GM18951 (cell line): ENCODE data around the gene CD300A.

Experiments
- POLR2A ChIP-seq: IDR thresholded peaks from 4 replicates; pipeline ENCODE4 v1.6.1; 2011; ENCODE audit warnings: mild to moderate bottlenecking; ENCODE audit not compliant: insufficient read length, insufficient read depth; ENCODE audit errors: extremely low read depth
- in situ Hi-C: fragments of 300-500 bp; cut with MboI; formaldehyde crosslinking; loops from one replicate; pipeline ENCODE4 v1.12.0; 2022; ENCODE audit warnings: low sequenced_read_pairs, mixed read lengths, inconsistent platforms; ENCODE audit not compliant: unreplicated experiment

CD300A gene

DNA sequence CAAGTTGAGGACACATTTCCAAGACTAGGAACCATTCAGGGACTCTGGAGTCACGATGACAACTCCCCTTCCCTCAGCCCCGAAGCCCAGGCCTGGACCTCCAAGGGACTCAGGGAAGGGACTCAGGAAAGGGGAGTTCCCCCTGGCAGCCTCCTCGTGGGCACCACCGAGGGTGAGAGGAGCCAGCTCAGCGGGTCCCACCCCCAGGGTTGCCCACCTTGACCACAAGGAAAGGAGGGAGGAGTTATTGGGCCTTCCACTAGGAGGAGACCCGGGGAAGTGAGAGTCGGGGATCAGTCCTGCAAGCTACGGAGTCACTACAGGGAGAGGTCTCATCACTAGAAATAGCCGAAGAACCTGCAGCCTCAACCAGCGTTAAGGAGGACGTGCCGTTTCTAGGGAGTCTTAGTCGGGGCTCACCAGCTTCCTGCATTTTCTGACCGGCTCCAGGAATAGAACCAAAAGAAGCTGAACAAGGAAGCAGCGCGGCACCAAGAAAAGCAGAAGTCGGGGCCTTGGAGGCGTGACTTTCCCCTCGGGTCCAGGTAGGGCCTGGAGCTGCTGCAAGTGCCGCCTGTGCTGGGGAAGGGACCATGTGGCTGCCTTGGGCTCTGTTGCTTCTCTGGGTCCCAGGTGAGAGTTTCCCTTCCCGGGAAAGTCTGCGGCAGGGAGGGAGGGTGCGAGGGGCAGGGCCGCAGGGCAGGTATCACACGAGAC, at the start of gene CD300A:
Gene CD300A, plus strand, starts transcription at position 524 of the 717 bp plus-strand sequence. Its CDS starts 70 bp downstream, at position 594.
- TF ChIP-seq POLR2A: peak; percentile 66
- in situ Hi-C loops: no loop called here

DNA sequence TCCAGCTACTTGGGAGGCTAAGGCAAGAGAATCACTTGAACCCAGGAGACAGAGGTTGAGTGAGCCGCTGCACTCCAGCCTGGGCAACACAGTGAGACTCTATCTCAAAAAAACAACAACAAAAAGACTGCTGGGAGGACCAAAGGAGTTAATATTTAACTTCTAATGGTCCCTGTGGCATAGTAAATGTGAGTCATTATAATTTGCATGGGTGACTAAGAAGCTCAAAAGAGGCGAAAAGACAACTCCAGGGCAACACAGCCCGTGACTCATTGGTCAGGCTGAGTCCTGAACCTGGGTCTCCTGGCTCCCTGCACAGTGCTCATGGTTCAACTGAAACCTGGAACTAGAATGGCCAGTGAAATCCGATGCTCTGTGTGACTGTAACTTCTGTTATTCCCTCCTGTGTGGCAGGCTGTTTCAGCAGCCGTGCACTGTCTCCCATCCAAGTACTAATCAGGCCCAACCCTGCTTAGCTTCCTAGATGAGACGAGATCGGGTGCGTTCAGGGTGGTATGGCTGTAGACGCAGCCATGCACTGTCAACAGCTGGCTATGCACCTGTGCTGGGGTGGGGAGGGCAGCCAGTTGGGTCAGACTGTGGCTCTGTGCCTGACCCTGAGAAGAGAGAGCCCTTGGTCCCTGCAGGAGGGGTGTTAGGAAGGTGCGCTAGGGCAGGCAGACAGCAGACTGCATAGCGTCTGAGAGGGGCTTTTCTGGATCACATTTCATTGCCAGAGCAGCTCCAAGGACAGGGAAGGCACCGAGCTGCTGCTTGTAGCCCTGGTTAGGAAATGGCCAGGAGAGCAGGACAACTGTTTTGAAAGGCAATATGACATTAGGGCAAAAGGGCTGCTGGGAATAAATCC, 49.0 kb upstream of the CD300A start:
- in situ Hi-C loops: no loop called here

DNA sequence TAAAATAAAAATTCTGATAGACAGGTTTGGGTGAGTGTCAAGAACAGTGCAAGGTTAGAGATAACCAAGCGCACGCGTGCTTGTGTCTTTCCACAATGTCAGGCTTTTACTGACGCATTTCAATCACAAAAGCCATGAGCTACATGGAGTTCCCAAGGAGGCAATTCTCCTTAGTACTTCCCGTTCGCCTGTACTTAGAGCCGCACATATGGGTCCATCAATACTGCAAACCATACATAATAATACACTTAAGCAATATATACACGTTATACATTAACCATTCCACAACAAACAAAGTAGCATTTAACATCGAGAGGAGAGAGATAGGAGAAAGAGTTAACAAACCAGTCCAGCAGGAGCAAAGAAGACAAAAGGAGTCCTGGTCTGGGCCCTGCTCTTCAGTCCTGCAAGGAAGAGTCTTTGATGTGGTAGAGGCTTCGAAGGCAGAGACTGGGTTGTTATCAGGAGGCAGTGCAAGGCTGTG, 46.5 kb upstream of the CD300A start:
- no peak for TF ChIP-seq POLR2A
- in situ Hi-C loops: no loop called here

More for the DNA sequence above, 49.0 kb upstream of the CD300A start:
- TF ChIP-seq POLR2A: no peak

DNA sequence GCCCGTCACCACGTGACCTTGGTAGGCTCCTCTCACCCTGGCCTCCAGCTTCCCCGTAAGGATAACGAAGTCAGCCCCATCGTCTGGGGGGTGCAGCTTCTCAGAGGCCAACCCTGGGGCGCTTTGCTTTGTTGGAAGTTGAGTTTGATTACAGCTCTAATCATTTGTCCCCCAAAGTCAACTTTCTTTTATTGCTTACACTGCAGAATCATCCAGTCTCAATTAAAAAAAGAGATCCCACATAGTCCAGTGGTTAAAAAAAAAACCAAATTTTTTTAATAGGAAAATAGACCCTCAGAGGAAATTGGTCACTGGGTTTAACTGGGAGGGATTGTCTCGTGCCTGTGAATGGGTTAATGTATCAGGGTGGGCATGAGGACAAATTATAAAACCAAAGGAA, 42.3 kb upstream of the CD300A start:
- no peak for TF ChIP-seq POLR2A
- in situ Hi-C loops: no loop called here

DNA sequence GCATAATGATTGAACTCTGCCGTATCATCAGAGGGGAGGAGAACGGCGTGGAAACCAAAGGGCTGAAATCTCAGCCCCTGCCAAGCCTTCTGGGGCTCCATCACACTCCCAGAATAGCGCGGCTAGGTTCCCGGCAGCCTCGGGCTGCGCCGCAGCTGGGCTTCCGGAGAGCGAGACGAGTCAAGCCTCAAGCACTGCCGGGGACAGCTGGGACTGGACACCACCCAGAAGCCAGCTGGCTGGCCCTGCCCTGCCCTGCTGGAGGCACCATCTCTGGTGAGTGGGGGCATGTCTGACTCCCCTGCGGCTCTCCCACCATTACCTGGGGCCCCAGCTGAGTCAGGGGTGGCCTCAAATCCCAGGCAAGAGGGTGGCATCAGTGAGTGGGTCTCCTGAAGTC, 41.8 kb upstream of the CD300A start:
- in situ Hi-C loops: no loop called here

DNA sequence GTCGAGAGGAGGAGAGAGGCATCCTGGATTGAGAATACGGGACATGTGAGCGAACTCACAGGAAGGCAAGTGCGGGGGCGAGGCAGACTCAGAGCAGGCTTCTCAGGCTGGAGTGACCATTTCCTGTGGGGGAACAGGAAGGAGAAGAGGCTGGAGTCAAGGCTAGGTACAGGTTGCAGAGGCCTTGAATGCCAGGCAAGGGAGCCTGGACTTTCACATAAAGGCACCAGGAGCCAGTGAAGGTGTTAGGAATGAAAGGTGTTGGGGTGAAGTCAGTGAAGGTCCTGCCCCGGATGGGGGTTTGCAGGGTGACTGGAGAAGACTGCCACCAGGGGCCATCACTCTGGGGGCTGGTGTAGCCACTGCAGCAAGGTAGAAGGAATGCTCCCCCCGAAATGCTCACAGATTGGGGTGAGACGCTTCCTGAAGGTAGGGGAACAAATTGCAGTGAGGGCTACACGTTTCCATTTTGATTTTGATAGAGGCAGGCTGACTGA, 39.8 kb upstream of the CD300A start:
- TF ChIP-seq POLR2A: no peak
- in situ Hi-C loops: no loop called here

More for the DNA sequence above, 41.8 kb upstream of the CD300A start:
- TF ChIP-seq POLR2A: no peak

DNA sequence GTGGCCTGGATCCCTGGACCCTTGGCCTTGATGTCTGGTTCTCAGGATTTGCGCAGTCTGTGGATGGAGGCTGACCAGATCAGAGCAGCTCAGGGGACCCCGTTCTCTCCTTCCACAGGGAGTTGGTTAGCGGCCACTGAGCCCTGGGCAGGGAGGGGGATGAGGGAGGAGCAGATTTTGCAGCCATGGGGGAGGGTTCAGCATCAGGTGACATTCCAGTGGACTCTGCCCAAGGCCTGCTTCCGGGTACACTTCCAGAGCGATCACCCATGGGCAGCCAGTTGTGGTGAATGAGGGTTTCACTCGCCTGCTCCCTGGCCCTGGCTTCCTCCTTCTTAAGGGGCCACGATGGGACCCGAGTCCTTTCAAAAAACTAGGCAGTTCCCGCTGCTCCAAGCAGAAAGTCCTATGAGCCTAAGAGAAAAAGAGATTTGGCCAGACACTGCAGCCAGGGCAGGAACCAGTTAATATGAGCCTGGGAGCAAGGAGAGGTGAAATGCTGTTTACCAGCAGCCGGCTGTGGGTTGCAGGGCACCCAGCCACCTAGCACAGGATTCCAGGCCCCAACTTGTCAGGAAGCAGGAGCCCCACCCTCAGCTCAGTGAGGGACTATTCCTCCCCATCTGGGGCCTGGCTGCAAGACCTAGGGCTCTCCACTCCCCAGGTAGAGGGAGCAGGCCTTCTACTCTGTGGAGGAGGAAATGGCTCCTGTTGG, 39.2 kb upstream of the CD300A start:
- TF ChIP-seq POLR2A: no peak
- in situ Hi-C loops: no loop called here

DNA sequence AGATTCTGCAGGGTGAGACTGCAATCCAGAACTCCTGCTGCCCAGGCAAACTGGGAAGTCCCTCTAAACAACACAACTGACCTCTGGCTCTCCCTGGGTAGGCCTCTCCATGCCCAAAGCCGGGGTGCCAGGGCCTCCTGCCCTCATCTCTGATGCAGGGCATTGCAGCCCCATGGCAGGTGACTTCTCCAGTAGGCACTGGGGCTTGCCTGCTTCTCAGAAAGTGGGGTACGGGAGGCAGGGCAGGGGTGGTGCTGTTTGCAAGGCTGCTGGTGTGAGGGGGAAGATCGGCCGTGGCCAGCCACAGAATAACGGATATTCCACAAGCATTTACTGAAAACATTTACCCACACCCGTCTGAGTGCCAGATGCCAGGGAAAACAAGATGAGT, 38.7 kb upstream of the CD300A start:
- no peak for TF ChIP-seq POLR2A

DNA sequence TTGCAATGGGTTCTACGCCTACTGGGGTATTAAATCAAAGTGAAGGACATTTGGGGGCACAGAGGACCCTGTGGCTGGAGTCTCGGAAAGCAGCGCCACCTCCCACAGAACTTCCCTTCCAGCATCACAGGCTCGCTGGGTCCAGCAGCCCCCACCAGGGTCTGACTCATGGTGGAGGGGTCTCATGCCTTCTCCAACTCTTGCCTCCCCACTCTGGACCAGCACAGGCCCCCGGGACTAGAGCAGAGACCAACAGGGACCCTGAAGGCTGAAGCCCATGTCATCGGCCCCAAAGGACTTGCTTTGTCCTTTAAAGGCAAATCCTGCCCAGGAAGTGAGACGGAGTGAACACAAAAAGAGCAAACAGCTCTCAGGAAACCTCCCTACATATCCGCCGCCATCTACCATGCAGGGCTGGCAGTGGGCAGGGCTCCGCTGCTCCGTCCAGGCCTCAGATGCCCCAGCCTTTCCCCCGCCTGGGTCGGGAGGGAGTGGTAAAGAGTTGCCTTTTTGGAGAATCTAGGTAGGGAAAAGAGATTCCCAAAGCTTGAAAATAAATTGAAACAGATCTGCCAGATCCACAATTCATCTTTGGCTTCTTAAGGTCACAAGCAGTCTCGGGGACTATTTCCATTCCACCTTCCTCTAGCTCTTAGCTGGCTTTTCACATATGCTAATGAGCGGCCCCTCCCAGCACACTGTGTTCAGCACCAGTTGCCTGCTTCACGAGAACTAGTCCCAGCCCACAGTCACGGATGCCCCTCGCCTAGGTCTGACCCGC, 36.6 kb upstream of the CD300A start:
- TF ChIP-seq POLR2A: no peak
- in situ Hi-C loops: no loop called here

More for the DNA sequence above, 38.7 kb upstream of the CD300A start:
- in situ Hi-C loops: no loop called here

DNA sequence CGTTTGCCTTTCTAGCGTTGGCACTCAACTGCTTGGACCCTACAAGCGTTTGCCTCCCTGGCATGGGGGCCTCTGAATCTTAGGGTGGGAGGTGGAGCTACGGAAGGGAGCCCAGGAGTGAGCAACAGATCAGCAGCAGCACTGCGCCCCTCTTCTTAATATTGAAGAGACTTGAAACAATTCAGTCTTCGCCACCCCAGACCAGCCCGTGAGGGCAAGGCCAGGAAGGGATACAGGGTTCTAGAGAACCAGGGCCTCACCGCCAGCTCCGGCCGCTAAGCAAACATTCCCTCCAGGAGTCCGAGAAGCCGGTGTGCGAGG, 36.1 kb upstream of the CD300A start:
- TF ChIP-seq POLR2A: no peak
- in situ Hi-C loops: no loop called here

DNA sequence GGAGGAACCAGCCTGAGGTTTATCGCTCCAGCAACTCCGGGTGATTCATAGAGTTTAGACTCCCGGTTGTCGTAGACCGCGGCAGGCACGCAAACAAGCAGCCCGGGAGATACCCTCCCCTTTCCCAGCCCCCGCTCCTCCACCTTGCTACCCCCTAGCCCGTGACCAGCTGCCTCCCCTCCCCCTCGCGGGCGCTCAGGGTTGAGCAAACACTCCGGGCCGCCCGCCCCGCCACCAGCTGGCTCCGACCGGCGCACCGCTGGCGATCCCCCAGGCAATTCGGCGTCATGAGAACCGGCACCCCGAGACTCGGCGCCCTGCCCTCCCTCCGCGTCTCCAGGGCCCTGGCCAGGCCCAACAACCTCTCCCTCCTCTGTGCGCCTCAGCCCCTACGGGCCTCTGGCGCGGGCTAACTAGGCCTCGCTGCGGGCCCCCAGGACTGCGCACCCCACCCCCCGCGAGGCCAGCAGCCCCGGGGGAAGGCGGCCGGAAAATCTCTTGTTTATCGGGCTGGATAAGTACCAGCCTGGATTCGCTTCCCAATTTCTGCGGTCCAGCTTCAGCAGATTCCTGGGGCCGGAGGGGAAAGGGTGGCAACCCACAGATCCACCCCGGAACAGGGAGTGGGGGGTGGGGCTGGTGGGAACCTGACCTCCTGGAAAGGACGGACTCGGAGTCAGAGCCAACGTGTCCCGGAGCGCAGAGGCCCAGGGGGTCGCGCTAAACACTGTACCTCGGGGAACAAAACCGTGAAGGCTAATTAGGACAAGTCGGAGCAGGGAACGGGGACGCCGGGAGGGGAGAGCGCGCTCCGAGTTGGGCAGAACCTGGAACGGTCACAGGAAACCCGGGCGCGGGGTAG, 35.5 kb upstream of the CD300A start:
- in situ Hi-C loops: no loop called here
- peak; percentile 27 for TF ChIP-seq POLR2A
